ENCODE results near the gene EPHA1.

EPHA1 gene

DNA sequence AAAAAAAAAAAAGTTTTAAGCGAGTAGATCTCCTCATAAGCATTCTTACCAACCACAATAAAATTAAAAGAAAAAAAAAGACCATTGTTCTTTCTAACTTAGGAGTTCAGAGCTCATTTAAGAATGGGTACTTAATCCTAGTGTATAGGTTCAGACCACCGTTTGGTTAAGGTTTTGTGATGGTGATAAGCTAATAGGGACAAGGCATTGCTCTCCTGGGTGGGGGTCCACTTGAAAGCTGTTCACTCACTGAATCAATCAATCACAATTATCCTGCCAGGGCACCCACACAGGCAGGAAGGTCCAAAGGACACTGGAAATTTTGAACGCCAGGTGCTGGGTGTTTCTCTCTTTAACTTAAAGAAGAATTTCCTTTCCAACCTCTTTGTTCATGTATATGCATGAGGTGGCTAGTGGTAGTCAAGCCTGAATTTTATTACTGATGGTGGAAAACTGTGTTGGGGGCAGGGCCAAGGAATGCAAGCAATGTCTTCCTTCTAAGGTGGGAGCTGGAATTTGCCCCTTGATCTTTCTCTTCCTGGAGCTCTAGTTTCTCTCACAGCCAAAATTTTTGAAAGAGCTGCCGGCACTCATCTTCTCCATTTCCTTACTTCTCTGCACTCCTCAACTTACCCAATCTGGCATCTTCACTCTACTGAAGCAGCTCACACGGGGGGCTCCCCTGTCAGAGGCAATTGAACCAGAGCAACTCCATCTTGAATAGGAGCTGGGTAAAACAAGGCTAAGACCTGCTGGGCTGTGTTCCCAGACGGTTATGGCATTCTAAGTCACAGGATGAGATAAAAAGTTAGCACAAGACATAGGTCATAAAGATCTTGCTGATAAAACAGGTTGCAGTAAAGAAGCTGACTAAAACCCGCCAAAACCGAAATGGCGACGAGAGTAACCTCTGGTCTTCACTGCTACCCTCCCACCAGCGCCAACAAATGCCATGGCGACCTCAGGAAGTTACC, 38.7 kb downstream of the EPHA1 start:
- DNase-seq, result no peak

DNA sequence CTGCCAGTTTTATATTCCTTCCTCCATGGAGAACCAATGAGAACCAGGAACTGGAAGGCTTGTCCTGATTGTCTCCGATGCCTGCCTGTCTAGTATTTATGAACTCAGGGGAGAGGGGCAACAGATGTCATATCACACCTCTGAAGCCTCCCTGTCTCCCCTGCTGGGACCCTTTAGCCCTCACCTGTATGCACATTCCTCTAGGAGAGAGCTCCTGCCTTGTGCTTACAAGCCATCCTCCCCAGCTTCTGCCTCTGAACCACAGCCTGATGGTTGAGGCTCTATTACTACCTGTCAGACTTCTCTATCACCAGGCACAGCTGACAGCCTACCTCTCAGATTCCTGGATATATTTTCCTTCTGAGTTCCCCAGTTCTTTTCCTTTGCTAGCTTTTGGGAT, 40.3 kb downstream of the EPHA1 start:
- DNase-seq, result no peak

DNA sequence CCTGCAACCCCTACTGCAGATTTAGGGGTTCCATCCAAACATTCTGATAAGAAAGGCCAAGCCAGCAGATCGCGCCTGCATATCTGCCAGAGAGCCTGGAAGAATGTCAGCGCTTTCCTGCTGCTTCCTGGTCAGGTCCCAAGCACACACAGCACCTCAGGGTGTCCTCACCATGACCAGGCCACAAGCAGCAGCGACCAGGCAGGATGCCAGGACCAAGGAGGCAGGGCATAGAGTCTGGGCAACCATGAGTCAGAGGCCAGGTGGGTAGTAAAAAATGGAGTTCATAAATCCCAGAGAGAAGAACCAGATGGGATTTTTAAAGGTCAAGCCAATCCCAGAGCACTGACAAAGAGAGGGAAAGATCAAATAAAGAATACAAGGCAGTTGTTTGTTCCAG, 40.7 kb downstream of the EPHA1 start:
- no peak for DNase-seq

DNA sequence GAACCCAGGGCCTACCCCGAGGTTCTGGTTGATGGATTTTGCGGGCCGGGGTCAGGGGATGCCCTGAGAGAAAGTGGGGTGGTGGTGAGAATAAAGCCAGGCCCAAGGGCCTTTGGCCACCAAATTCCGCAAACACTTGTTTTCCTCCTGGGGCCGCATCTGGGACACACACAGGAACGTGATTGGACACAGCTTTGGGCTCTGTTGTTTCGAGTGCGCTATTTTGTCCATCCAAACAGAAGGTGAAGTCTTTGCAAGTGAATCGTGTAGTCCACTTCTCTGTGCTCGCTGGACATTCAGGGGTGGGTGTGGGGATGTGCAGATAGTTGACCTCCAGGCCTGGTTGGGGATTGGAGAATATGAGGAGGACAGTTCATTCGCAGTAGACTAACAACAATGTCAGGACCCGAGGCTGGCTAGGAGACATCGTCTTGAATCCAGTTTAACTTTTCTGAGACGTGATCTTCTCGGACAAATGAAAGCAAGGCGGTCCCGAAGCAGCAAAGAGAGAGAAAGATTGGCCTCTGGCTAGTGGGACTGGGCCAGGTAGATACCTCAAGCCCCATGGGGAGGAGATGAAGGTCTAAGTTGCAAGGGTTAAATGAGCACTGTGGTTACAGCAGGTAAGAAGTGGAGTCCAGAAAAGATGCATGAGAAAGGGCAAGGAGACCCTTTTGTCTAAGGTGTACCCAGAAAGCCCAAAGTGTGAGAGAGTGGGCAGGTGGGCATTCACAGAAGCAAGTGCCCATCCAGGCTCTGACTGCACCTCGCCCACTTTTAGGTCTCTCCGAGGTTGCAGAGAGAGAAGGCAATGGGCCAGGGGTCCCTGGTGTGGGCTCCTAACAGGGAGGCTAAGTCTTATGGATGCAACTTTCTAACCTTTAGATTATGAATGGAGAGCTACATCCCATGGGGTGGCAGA, 45.4 kb downstream of the EPHA1 start:
- no peak for DNase-seq

DNA sequence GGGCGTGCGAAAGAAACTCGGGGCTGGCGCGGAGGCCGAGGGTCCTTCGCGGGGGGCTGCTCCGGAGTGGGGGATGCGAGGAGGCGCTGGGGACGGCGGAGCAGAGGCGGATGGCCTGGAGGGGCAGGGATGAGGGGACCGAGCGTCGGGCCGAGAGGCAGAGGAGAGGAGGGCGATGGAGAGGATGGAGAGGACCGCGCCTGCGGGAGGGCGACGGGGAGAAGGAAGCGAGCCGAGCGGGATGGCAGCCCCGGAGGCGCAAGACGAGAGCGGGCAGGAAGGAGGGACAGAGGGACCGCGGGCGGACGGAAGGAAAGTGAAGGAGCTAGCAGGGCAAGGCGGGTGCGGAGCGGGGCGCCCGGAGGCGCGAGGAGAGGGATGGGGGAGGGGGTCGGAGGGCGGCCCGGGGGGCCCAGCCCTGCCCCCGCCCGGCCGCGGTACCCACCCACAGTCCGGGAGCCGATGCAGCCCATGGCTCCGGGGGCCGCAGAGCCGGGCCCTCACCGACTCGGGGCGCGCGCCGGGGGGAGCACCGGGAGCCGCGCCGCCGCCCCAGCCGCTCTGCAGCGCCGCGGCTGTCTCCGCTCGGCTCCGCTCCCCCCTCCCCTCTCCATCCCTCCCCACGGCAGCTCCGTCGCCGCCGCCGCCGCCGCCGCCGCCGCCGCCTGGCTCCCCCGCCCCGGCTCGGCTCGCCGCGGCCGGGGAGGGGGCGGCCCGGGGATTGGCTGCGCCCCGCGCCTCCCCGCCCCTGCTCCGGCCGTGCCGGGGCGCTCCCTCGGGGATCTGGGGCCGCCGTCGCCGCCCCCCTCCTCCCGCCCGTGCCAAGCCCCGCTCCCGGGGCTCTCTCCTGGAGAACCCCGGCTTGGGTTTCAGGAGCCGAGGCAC, 46.3 kb downstream of the EPHA1 start, which contains the start of gene FAM131B:
FAM131B (minus strand) TSS at position 583 of the 885 bp plus-strand sequence; CDS start at position 473, 110 bp downstream.
- DNase-seq, result peak; percentile 41

DNA sequence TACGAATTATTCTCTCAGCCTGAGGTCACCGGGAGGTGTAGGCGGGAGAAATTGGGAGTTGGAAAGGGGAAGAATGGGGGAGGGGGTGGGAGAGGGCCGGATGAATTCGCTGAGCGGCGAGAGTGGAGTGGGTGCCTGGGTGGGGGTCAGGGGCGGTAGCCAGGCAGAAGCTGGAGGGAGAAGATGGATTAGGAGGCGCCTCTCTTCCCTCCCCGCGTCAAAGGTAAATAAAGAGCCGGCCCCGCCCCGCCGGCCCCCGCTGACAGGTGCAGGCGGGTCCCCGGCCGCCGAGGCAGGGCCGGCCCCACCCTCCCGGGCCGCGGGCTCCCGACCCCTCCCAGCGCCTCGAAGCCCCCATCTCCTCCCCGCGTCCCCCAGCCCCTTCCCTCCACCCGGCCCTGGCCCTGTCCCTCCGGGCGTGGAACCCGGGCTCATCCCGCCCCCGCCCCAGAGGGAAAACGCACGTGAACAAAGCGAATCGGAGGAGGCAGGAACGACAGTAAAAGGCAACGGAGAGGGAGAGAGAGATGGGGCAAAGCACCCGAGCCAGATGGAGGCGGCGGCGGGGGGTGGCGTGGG, 47.0 kb downstream of the EPHA1 start:
- DNase-seq, result peak; percentile 55

DNA sequence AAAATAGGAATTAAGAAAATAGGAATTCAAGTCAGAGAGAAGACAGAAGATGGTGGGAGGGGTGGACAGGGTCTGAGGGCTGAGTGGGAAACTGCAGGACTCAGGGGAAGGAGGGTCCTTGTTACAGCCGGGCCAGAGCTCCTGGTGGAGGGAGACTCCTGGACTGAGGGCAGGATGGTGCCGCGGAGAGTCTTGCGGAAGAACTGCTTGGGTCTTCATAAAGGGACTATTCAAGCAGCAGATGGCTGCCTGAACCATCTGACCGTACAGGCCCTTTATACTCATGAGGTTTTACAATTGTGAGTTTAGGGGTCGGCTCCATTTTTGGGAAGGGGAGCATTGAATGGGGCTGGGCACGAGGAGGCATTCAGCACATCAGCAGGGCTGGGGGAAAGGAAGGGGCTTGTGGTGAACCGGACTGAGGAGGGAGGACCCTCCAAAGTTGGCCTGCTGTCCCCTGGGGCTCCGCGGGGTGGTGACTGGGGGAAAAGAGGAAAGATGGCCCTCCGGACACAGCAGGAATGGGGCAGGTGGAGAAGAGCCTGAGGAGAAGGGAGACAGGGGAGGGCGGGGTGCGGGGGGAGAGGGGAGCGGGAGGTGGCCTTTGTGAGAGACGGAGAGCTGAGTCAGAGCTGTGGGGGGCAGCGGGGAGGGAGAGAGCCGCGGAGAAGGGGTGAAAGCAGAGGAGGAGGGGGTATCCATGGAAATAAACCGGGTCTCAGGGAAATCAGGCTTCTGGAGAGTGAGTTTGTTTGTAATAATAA, 47.7 kb downstream of the EPHA1 start:
- DNase-seq, result peak; percentile 48

DNA sequence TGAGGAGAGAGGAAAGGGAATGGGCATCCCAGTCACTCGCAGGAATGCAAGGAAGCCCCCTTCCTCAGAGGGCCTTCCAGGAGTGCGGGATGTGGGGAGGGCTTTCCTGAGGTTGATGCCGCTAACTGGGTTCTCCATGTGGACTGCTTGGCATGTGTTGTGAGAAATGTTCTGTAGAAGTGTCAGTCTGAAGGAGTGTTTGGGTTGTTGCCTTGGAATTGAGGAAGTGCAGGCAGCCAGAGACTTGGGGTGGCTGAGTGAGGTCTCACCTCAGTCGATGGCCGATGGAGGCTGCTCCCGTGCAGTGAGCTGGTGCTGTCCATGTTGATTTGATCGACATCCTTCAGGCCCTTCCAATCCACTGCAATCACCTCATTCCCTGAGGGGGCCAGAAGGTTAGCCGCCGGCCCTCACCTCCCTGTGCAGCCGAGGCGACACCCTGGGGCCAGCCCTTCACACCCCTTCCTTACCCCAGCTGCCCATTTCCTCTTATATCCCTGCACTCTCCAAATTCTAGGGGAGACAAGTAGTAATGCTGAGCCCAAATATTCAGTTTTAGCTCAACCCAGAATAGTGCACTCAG, 48.8 kb downstream of the EPHA1 start:
- DNase-seq, result no peak

DNA sequence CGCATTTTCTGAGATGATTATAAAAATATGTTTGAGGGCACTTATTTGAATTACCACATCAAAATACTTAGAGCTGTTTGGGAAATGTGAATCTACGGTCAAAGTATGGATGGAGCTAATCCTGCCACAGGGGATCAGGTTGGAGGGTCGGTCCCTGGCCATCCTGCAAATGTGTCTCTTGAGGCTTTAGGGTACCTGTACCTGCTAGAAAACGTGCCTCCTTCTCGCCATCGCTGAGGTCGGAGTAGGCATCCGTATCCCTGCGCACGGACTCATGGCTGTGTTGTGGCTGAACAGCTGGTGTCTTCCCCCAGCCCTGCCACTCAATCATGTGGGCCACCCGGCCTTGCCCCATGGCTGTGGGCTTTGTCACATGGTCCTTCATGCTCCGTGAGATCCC, 50.0 kb downstream of the EPHA1 start:
- DNase-seq, result no peak

DNA sequence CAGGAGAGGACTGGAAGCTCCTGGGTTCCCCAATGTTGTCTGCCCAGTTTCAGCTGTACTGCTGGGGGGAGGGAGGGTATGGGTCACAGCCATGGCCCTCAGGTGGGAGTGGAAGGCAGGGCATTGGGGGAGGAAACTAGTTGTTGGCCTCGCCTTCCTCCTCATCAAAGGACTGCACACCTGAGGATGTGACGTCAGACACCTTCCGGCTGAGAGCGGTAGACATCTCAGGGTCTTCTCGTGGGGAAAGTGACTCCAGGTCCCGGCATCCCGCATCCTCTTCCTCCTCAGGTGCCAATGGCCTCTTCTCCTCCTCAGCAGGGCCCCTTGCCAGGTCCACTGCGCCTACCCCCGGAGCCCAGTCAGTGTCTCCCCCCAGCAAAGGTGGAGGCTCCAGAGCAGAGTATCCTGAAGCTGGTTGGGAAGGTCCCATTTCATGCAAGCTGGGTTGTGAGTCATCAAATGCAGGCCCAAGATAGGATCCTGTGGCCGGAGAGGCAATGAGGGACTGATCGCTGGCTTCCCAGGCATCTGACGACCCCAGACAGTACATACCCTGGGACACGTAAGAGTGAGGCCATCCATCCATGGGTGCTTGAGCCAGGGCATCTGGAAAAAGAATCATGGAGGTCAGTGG, 52.1 kb downstream of the EPHA1 start:
- no peak for DNase-seq

DNA sequence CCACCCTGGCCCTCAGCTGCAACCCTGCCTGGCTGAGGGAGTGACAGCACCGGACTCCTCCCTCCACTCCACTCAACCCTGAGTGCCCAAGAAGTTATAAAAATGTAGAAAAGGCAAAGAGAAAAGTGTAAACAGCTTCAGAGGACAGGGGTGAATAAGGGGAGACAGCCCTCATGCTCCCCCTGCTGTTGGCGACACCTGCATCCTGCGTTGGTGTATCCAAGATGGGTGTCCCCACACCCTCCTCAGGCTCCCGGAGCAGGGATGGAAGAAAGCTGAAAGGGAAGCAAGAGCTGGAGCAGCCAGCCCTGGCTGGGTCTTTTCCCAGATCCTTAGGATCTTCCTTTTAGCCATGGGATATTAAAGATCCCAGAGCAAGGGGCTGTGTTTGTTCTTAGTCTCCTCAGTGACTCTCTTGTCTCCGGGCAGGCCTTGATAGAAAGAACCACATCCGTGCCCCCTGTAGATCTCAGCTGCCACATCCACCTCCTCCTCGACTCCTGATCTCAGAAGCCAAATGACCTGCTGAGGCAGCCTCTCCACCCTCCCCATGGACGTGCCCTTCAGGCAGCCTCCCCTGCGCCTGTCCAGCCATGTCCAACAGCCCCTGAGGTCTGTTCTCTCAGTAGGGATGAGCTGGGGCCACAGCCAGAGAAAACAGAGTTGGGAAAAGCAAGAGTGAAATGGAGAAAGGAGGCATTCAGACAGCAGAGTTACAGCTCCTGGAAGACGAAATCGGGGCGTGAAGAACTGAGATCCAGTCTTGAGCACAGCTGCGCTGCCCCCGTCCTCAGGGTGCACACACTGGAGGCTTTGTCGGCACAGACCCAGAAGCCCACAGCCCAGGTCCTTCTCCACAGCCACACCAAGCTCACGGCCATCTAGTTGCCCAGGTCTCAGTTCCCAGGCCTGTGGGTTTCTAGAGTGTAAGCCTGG, 52.9 kb downstream of the EPHA1 start:
- DNase-seq, result no peak

DNA sequence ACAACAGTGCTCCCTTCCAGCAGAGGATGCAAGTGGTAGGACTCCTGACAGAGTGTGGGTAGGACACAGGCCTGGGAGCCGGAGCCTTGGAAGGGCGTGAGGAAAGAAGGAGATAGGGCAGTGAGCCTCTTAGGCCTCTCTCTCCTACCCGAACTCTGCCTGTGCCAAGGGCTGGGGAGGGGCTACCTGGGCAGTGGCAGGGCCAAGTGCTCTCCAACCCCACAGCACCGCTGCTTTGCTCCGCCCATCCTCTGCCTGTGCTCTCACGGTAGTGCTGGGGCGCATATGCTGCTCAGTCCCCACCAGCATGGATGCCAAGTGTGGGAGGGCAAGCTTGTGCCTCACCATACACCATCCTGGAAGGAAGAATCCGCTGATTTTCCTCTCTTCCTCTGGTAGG, 53.7 kb downstream of the EPHA1 start:
- DNase-seq, result no peak

DNA sequence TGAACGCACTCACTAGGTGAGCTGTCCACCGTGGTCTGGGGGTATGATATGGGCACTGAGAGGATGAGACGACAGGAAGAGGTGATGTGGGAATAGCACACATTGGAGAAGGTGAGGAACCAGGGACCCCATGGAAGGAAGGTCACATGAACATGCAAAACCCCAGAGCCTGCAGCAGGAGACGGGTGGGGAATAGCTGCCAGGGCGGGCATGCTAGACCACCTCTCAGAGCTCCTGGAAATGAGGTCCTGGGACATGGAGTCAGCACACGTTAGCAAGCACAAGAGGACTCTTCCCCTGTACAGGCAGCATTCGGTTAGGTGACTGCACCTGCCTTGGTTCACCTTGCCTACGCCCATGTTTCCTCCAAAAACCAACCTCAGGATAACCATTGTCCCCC, 54.3 kb downstream of the EPHA1 start:
- no peak for DNase-seq

DNA sequence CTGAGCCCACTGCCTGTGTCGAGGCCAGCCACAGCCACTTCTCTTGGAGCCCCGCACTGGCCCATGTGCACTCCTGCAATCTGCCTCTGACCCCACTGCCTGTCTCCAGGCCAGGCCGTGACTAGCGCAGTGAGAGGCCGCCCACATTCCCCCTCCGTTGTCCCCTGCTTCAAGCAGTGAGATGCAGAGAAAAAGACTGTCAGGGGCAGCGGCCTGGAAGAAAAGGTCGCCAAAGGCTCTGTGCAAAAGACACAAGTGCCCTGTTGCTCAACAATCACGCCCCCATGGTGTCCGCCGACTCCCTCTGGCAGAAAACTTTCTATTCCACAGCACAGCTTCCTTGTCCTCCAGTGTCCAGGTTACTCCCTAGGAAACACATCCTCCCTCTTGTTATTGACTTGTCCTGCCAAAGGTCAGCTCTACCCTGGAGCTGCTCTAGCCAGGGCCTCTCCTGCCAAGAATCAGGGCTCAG, 56.1 kb downstream of the EPHA1 start:
- no peak for DNase-seq

DNA sequence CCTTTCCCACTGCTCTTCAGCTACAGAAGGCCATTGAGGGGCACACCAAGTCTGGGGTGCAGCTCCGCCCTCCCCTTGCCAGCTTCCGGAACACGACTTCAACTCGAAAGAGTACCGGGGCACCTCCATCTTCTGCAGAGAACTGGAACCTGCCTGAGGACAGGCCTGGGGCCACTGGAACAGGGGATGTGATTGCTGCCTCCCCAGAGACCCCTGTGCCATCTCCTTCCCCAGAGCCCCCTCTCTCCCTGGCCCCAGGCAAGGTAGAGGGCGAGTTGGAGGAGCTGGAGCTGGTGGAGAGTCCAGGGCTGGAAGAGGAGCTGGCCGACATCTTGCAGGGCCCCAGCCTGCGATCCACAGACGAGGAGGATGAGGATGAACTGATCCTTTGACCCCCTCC, 57.1 kb downstream of the EPHA1 start:
- DNase-seq, result no peak

DNA sequence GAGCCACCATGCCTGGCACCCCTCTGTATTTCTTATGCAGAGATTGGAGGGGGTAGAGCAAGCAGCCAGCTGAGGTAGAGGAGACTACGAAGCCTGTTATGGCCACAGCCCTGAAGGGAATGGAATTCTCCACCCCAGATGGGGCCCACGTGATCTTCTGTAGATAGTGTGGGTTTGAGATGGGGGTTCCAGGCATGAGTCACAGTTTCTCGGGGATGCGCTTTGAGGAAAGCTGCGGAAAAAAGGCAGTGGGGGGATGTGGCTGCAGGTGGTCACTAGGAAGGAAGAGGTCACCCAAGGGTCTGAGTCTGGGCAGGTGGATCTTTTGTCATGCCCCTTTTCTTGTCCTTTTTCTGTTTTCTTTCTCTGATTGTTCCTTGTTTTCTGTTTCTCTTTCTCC, 57.6 kb downstream of the EPHA1 start:
- DNase-seq, result no peak

DNA sequence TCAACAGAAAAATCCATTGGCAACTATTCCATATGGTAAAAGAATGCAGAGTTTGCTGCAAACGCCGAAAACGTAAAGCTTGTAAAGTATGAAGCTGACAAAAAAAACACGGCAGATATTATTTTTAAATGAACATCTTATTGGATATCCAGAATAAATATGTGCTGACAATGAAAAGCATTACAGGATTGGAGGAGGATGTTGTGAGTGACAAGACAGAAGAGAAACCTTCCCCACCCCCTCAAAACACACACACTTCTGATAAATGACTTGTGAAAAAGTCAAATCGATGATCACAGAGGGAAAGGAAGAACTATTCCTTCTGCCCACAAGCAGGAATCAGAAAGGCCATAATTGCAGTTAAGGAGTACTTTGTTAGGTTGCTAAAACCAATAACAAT, 60.7 kb downstream of the EPHA1 start:
- no peak for DNase-seq

DNA sequence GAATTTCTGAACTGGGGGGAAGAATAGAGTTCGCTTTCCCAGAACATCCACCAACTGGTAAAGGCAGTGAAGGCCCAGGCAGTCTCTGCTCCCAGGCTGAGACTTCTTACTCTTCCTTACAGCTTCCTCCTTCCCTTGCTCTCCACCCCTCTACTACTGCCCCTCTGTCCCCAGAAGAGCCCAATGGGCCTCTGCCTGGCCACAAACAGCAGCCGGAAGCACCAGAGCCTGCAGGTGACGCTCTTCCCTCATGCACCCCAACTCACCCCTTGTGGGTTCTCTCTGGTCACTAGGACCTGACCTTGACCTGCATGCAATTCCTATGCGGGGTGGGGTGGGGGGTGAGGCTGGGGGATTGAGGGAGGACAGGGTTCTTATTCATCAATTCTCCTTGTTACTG, 62.6 kb downstream of the EPHA1 start:
- DNase-seq, result no peak

DNA sequence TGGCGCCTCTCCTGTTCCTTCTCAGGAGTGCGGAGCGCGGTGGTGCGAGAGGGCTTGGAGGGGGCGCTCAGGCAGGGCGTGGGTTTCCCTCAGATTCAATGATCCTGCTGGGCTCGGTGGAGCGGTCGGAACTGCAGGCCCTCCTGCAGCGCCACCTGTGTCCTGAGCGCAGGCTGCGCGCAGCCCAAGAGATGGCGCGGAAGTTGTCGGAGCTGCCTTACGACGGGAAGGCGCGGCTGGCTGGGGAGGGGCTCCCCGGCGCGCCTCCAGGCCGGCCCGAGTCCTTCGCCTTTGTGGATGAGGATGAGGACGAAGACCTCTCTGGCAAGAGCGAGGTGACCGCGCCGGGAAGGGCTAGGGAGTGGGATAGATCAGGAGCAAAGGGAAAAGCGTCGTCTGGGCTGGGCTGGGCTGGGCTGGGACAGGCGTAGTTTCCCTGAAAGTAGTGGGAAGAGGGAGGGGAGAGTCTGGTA, 63.2 kb downstream of the EPHA1 start:
- peak; percentile 60 for DNase-seq
